Sciatic nerve (tissue), 2 donors: ENCODE results near the gene SCAMP3. TPM values are rescaled to one million over a fixed set of nuclear protein-coding genes. Genes with fewer than 3 reads are reported as not detected.
A peak's percentile ranks its signal among the peaks of the same experiment; 100 is the strongest.

Source experiments
- ATAC-seq: fragments of 200-7000 bp; cut with Tn5 transposase; one replicate; pipeline ENCODE4 v1.9.1; 2020; ENCODE audit warnings: mild to moderate bottlenecking, moderate library complexity
- DNase-seq: peaks from one replicate; pipeline ENCODE4 v3.0.0-alpha.2; 2020; ENCODE audit warnings: low spot score
- intact Hi-C: fragments of 100-400 bp; cut with DNase I; formaldehyde crosslinking; loops from one replicate; pipeline ENCODE4 v1.14.2; 2022
- total RNA-seq: library from RNA; stranded (reverse); fragmentation: NEBNext Ultra II Directional; extraction: Animal tissue kit (Norgen Biotek cat#: 25700); gene quantifications from one replicate; pipeline ENCODE4 v1.2.1, GENCODE V29; 2021
- donor health status: DM: no; HTN: no; CAD: no.
- donor health status: DM: no; HTN: no; CAD: no.

Gene SCAMP3
- total RNA-seq, 1 donor from 2014 or later = 44.0 TPM

DNA sequence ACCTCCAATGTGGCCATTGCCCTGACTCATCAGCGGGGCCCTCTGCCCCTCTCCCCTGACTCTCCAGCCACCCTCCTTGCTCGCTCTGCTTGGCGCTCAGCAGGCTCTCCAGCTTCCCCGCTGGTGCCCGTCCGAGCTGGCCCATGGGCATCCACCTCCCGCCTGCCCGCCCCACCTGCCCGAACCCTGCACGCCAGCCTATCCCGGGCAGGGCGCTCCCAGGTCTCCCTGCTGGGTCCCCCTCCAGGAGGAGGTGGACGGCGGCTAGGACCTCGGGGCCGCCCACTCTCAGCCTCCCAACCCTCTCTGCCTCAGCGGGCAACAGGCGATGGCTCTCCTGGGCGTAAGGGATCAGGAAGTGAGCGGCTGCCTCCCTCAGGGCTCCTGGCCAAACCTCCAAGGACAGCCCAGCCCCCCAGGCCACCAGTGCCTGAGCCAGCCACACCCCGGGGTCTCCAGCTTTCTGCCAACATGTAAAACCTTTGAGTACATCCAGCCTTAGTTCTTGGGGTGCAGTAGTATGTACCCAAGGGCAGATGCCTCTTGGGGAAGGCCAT, 25.9 kb upstream of the SCAMP3 start:
- intact Hi-C loops = no loop called here
- ATAC-seq (no peak), DNase-seq (no peak)

DNA sequence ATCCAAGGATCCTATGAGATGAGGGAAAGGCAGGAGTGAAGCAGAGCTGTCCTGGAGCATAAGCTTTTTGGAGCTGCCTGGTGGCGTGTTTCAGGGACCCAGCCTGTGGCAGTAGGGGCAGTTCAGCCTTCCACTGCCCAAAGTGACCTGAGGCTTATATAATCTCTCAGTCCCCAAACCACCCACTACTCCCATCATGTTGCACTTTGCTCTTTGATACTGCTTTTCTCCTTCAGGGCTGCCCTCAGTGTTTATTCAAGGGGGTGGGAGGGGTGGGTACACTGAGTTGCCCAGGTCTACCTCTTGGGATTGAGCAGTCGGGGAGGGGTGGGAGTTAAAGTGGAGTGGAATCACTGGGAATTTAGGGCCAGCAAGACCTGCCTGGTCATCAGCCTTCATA, 24.4 kb upstream of the SCAMP3 start:
- DNase-seq (no peak), ATAC-seq (no peak)
- intact Hi-C loops = no loop called here

DNA sequence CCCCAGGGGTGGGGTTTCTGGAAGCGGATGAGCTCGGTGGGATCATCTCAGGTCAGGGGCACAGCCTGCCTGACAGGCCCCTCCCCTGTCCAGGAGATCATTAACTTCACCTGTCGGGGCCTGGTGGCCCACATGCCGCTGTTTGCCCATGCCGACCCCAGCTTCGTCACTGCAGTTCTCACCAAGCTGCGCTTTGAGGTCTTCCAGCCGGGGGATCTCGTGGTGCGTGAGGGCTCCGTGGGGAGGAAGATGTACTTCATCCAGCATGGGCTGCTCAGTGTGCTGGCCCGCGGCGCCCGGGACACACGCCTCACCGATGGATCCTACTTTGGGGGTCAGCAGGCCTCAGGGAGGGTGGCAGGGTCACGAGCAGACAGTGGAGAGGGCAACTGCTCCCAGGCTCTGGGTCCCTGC, 23.5 kb upstream of the SCAMP3 start:
- no peak for DNase-seq
- ATAC-seq = no peak
- intact Hi-C loops = no loop called here

DNA sequence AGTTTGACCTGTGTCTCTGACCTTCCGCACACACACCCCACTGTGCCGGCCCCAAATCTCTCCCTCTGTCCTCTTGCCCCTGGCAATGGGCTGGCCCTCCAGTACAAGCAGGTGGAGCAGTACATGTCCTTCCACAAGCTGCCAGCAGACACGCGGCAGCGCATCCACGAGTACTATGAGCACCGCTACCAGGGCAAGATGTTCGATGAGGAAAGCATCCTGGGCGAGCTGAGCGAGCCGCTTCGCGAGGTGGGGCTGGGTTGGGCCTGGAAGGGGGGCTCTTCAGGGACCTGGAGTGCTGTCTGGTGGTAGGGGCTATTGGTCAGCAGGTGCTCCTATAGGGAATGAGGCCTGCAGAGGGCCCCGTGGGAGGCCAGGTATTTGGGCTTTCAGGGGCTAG, 22.9 kb upstream of the SCAMP3 start:
- ATAC-seq = no peak
- DNase-seq = no peak
- intact Hi-C loops = no loop called here

DNA sequence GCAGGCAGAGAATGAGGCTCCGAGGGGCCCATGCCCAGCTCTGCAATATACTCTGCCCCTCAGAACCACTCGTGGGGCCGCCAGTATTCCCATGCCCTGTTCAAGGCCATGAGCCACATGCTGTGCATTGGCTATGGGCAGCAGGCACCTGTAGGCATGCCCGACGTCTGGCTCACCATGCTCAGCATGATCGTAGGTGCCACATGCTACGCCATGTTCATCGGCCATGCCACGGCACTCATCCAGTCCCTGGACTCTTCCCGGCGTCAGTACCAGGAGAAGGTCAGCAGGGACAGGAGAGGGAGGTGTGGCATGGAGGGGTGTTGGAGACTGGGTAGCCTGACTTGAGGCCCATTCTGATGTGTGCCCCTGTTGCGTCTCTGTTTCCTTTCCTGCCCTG, 22.3 kb upstream of the SCAMP3 start:
- ATAC-seq (no peak), DNase-seq (no peak)
- intact Hi-C loops = no loop called here

DNA sequence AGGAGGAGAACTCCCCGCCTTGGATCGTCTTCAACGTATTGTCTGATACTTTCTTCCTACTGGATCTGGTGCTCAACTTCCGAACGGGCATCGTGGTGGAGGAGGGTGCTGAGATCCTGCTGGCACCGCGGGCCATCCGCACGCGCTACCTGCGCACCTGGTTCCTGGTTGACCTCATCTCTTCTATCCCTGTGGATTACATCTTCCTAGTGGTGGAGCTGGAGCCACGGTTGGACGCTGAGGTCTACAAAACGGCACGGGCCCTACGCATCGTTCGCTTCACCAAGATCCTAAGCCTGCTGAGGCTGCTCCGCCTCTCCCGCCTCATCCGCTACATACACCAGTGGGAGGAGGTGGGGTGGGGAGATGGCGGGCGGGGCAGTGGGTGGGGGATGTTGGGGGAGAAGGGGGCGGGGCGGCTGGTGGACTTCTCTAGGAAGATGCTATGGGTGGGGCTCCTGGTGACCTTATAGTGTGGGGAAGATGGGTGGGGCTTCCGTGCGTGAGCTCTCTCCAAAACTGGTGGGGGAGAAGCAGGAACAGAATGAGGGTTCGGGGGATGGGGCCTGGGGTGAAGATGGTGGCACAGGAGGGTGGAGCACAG, 20.4 kb upstream of the SCAMP3 start:
- DNase-seq (no peak), ATAC-seq (no peak)
- intact Hi-C loops = no loop called here

DNA sequence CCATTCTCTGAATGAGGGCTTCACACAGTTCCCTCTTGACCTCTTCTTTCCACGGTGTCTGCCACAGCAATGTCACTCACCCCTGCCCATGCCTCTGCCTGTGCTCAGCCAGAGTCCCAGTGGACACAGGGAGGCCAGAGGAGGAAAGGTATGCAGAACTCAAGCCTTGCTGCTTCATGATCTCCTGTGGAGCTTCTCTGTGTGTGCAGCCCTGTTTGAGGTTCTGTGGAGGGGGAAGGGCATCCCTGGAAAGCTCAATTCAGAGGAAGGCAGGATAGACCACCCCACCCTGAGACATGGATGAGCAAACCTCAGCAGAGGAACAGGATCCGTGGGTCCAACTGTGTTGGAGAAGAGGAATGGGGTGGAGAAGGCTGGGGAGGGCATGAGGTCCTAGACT, 17.1 kb upstream of the SCAMP3 start:
- DNase-seq = no peak
- intact Hi-C loops = no loop called here
- ATAC-seq = no peak

GRCh38 chr1:155278689-155279160, 16.6 kb upstream of the SCAMP3 start:
- DNase-seq (no peak), ATAC-seq (no peak)
- intact Hi-C loops = no loop called here

GRCh38 chr1:155277902-155278688, 15.9 kb upstream of the SCAMP3 start:
- DNase-seq = peak; percentile 83
- intact Hi-C loops = no loop called here
- peak; percentile 19 for ATAC-seq

GRCh38 chr1:155277070-155277901, 15.1 kb upstream of the SCAMP3 start, which contains the start of gene HCN3:
Gene HCN3 (plus strand): TSS chr1:155277463. CDS start chr1:155277591, 128 bp downstream.
- peak; percentile 100 for DNase-seq
- intact Hi-C loops = no loop called here
- peak; percentile 93 for ATAC-seq

- peak; percentile 95 for ATAC-seq
- peak; percentile 98 for DNase-seq
- intact Hi-C loops = loop anchor here (5.0 kb wide), 1 partner anchor 49 kb away; the partner anchor contains the start of gene RUSC1
These were observed 11.4 kb upstream of the SCAMP3 start, which contains the start of gene CLK2 for GRCh38 chr1:155273343-155274245. Gene CLK2 (minus strand): TSS chr1:155273504. CDS start chr1:155270977, 2,527 bp downstream.

DNA sequence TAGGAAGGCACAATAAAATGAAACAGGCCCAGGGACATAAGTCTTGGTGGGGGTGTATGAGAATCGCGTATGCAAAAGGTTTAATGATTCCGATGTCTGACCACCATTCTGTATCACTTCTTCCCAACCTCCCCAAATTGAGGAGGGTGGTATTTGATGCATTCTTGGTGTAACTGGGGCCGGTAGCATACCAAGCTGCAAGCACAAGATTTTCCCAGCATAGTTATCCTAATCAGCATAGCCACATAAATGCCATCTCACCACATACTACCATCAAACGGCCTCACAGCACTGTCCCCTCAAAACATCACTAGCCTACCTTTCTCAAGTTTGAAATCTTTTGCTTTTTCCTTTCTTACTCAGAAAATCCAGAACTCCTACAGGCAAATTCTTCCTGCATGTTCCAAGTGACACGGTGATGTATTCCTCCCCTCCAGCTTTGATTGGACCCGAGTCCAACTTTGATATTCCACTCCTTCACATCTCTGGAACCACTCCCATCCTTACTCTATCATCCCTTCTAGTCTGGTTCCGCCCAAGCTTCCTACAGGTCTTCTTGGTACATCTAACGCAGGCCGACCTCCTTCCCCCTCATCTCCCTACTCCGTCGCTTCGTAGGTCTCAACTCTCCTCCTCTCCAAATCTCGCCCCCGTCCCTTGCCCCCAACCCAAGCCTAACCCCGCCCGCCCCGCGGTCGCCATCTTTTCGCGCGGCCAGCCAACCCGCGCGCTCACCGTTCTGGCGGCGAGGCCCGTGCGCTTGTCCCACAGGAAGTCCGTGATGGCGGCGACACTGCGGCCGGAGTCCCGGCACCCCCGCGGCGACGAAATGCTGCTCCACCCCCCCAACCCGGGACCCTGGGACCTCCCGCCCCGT, 10.5 kb upstream of the SCAMP3 start:
- intact Hi-C loops = loop anchor here (5.0 kb wide), 1 partner anchor 50 kb away; the partner anchor contains the start of gene RUSC1
- ATAC-seq = peak; percentile 5
- no peak for DNase-seq

GRCh38 chr1:155269381-155269780, 7.2 kb upstream of the SCAMP3 start:
- ATAC-seq (no peak), DNase-seq (no peak)
- intact Hi-C loops = no loop called here

- no peak for DNase-seq
- intact Hi-C loops = no loop called here
- ATAC-seq = no peak
These were observed 6.5 kb upstream of the SCAMP3 start for GRCh38 chr1:155268630-155269029.

GRCh38 chr1:155267373-155267772, 5.2 kb upstream of the SCAMP3 start:
- ATAC-seq (no peak), DNase-seq (no peak)
- intact Hi-C loops = no loop called here

DNA sequence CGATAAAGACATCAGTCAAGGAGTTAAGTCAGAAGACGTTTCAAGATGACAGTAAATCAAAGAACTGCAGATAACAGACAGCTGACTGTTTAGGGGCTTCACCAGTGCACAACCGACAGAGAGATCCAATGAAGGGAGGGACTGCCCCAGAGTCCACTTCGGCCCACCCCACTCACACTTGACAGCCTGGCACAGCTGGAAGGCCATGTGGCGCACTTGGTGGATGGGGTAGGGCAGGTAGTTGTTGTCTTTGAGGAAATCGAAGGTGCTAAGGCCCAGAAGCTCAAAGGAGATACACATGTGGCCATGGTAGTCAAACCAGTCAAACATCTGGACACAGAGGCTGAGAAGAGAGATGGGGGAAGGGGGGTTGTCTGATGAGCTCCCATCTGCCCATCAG, 4.4 kb upstream of the SCAMP3 start:
- intact Hi-C loops = no loop called here
- DNase-seq (no peak), ATAC-seq (no peak)

GRCh38 chr1:155263067-155263466, 907 bp upstream of the SCAMP3 start:
- DNase-seq (no peak), ATAC-seq (no peak)
- intact Hi-C loops = no loop called here
